OCI-LY3 (cell line): ENCODE data around the gene TEX35.

Experiments used
- CTCF ChIP-seq: fragments of 200-600, 300-600 bp; sonication (generic); IDR thresholded peaks from 2 replicates; pipeline ENCODE4 v1.5.1; 2014; ENCODE audit warnings: antibody characterized with exemption, low read length, low read depth
- EZH2phosphoT487 ChIP-seq: fragments of 200-600 bp; shearing (Covaris generic); IDR thresholded peaks from 2 replicates; pipeline ENCODE4 v1.6.1; 2018; ENCODE audit warnings: antibody characterized with exemption, mixed run types, low read depth

- TF ChIP-seq CTCF (no peak), EZH2phosphoT487 (no peak)
Observed at GRCh38 chr1:178477841-178478240, 35.1 kb upstream of the TEX35 start.
